Measurements from ENCODE around the gene LRRC72.

The LRRC72 gene

DNA sequence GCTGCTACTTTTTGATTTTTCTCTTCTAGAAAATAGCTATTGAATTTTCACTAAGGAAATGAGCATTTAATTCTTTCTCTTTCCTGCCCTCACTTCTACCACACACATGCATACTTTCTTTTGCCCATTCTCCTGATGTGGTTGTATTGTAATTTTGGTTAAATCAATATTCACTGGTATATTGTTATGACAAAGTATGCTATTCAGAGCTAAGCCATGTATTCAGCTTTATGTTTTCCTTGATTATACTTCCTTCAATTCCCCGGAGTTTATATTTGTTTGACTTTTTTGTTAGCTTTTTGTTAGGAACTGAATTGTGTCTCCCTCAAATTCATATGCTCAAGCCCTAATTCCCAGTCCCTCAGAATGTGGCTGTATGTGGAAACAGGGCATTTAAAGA lies 24.0 kb downstream of the LRRC72 start:
- no peak overlapping the region for H3K4me3 ChIP-seq (IDR thresholded peaks at IDR 0.05; ENCODE audit: insufficient read depth, low read depth, low read length)
- no peaks in the 10 kb centered on the region for H3K4me1 ChIP-seq (ENCODE audit: low read depth, poor library complexity, severe bottlenecking)

DNA sequence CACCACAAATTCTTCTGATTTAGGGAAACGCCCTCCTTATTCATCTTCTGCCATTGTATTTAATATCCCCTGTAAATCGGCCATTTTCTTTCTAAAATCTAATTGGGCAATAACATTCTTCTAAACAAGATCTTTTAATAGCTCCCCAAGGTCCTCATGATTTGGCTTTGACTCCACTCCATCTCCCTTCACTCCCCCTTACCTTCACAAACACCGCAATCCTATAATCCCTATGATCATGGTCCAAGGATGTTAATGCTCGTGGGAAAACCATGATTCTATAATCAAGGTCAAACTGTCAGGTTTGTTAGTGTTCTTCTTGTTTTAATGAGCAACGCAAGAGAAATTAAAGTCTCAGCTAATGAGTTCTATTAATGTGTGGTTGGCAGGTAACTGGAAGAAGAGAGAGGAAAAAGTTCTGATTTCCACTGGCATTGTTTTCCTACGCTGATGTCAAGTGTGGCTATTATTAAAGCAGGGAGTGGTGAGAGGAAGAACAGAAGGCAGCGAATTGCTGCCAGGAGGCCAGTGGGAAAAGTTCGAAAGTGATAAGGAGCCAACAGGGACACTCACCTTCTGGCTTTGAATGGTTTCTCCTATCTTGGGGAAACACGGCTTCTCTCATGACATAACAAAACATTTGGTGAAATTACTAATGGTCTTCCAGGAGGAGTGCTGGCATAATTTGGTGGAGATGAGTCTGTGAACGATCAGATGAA lies 28.1 kb downstream of the LRRC72 start:
- Histone ChIP-seq H3K4me2 (no peak overlapping the region), H3K79me2 (ENCODE audit: insufficient read depth, low read depth) (no peaks in the 10 kb centered on the region), H2AFZ (ENCODE audit: low read depth) (no peak overlapping the region), H3K36me3 (ENCODE audit: insufficient read depth) (no peaks in the 10 kb centered on the region), H3K4me3 (IDR thresholded peaks at IDR 0.05; ENCODE audit: insufficient read depth, low read depth, low read length) (no peak overlapping the region), H3K27ac (no peak overlapping the region), H3K4me1 (ENCODE audit: low read depth, poor library complexity, severe bottlenecking) (no peaks in the 10 kb centered on the region), H3K27me3 (ENCODE audit: insufficient read depth, low read depth) (no peaks in the 10 kb centered on the region), H4K20me1 (ENCODE audit: insufficient read depth) (no peaks in the 10 kb centered on the region; the same call in 1 of the 2 replicates), H3K9ac (no peak overlapping the region)
- TF ChIP-seq, protein P1, sequence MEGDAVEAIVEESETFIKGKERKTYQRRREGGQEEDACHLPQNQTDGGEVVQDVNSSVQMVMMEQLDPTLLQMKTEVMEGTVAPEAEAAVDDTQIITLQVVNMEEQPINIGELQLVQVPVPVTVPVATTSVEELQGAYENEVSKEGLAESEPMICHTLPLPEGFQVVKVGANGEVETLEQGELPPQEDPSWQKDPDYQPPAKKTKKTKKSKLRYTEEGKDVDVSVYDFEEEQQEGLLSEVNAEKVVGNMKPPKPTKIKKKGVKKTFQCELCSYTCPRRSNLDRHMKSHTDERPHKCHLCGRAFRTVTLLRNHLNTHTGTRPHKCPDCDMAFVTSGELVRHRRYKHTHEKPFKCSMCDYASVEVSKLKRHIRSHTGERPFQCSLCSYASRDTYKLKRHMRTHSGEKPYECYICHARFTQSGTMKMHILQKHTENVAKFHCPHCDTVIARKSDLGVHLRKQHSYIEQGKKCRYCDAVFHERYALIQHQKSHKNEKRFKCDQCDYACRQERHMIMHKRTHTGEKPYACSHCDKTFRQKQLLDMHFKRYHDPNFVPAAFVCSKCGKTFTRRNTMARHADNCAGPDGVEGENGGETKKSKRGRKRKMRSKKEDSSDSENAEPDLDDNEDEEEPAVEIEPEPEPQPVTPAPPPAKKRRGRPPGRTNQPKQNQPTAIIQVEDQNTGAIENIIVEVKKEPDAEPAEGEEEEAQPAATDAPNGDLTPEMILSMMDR (conservative IDR thresholded peaks at IDR 0.05; ENCODE audit: low read depth, low read length): no peak

More for the DNA sequence above, 24.0 kb downstream of the LRRC72 start:
- Histone ChIP-seq H3K27ac (no peak overlapping the region), H3K36me3 (ENCODE audit: insufficient read depth) (no peaks in the 10 kb centered on the region), H4K20me1 (ENCODE audit: insufficient read depth) (no peaks in the 10 kb centered on the region), H3K27me3 (ENCODE audit: insufficient read depth, low read depth) (no peaks in the 10 kb centered on the region), H2AFZ (ENCODE audit: low read depth) (no peak overlapping the region), H3K9ac (no peak overlapping the region), H3K4me2 (no peak overlapping the region), H3K79me2 (ENCODE audit: insufficient read depth, low read depth) (no peaks in the 10 kb centered on the region)
- TF ChIP-seq, protein P1 (conservative IDR thresholded peaks at IDR 0.05; ENCODE audit: low read depth, low read length): no peak

DNA sequence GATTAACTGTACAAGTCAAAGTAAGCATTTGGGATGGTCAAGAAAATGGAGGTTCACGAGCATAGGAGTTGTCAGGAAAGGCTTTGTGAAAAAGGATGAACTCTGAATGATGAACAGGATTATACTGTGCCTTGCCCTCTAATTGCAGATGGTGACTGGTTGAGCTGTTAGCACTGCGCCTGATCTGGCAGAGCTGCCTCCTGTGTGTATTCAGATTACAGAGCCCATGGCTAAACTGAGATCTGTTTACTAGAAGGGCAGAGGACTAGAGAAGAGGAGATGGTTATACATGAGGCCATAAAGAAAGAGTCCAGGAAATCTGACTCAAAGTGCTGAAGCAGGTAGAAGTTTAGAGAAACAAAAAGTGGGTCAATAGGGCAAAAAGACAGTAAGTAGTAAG lies 29.7 kb downstream of the LRRC72 start:
- TF ChIP-seq, protein P1 (conservative IDR thresholded peaks at IDR 0.05; ENCODE audit: low read depth, low read length): no peak
- H3K9ac ChIP-seq: no peak overlapping the region
- no peak overlapping the region for H2AFZ ChIP-seq (ENCODE audit: low read depth)
- H3K27me3 ChIP-seq (ENCODE audit: insufficient read depth, low read depth): no peaks in the 10 kb centered on the region
- no peak overlapping the region for H3K4me2 ChIP-seq
- H3K4me1 ChIP-seq (ENCODE audit: low read depth, poor library complexity, severe bottlenecking): no peaks in the 10 kb centered on the region
- no peaks in the 10 kb centered on the region for H3K79me2 ChIP-seq (ENCODE audit: insufficient read depth, low read depth)
- H3K27ac ChIP-seq: no peak overlapping the region
- H3K4me3 ChIP-seq (IDR thresholded peaks at IDR 0.05; ENCODE audit: insufficient read depth, low read depth, low read length): no peak overlapping the region
- no peaks in the 10 kb centered on the region; the same call in 1 of the 2 replicates for H4K20me1 ChIP-seq (ENCODE audit: insufficient read depth)
- no peaks in the 10 kb centered on the region for H3K36me3 ChIP-seq (ENCODE audit: insufficient read depth)

DNA sequence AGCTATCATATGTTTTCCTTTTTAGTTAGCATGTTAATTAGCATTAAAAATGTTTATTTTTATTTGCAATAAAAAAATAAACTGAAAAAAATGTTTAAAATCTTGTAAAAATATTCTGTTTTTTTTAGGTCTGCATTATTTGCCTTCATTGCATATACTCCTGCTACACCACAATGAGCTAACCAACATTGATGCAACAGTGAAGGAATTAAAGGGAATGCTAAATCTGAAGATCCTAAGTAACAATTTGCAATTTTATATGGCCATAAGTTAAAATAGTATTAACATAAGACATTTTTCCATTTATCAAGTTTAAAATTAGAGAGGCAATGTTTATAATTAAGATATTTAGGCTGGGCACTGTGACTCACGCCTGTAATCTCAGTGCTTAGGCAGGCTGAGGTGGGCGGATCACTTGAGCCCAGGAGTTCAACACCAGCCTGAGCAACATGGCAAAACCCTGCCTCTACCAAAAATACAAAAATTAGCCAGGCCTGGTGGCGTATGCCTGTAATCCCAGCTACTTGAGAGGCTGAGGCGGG lies 32.2 kb downstream of the LRRC72 start:
- Histone ChIP-seq H4K20me1 (ENCODE audit: insufficient read depth) (no peaks in the 10 kb centered on the region; the same call in 1 of the 2 replicates), H2AFZ (ENCODE audit: low read depth) (no peak overlapping the region)
- TF ChIP-seq, protein P1 (conservative IDR thresholded peaks at IDR 0.05; ENCODE audit: low read depth, low read length): no peak

More for the DNA sequence above, 32.2 kb downstream of the LRRC72 start:
- Histone ChIP-seq H3K4me1 (ENCODE audit: low read depth, poor library complexity, severe bottlenecking) (peaks cover 6% of the 10 kb centered on the region), H3K36me3 (ENCODE audit: insufficient read depth) (no peaks in the 10 kb centered on the region), H3K4me2 (no peak overlapping the region), H3K79me2 (ENCODE audit: insufficient read depth, low read depth) (no peaks in the 10 kb centered on the region), H3K27me3 (ENCODE audit: insufficient read depth, low read depth) (no peaks in the 10 kb centered on the region), H3K9ac (no peak overlapping the region), H3K27ac (no peak overlapping the region), H3K4me3 (IDR thresholded peaks at IDR 0.05; ENCODE audit: insufficient read depth, low read depth, low read length) (no peak overlapping the region)
